NCI-H1417 treated with DMSO at 0.1 percent for 48 hours (cell line): ENCODE measurements around the gene CNTNAP5.

Source experiments
- DNase-seq: peaks from one replicate; lab custom pipeline; 2025; lab: John Stamatoyannopoulos, UW

Gene CNTNAP5

GRCh38 chr2:124692216-124692615 lies 667.1 kb downstream of the CNTNAP5 start:
- DNase-seq = no peak

- no peak for DNase-seq
Measured at GRCh38 chr2:124692707-124693106, 667.6 kb downstream of the CNTNAP5 start.

DNA sequence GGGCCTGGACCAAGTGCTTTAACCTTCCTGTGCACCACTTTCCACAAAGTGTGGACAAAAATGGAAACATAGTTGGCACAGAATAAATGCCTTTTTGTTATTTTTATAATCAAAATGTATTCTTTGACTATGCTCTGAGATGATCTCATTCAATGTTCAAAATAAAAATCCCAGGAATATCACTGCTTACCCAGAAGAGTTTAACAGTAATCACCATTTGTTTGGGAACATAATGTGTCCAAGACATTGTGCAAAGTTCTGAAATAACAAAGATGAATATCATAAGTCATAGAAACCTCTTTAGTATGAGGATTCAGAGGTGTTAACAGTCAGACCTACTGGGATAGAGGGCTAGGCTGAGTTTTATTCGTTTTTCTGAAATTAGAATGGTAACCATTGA lies 668.1 kb downstream of the CNTNAP5 start:
- no peak for DNase-seq

DNA sequence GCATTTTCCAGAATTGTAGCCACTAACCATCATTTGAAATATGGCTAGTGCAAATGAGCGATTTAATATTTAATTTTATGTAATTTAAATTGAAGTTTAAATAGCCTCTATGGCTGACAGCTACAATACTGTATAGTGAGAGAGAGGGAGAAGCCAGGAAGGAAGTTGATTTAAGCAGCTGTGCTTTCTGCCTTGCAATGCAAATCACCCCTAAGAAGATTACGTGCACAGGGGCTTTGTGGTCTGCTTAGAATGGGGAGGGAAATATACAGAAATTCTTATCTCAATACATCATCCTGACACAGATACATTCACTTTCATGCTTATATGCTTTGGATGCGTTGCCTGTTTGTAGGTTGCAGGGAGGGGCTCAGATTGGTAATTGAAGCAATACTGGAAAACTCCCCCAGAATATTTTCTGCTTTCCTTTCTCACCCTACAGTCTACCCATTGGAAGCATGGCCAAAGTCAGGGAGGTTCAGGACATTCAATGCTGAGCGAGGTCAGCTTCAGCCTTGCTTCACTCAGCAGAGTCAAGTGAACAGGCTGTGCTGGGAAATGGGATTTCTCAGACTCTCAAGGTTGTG lies 674.0 kb downstream of the CNTNAP5 start:
- DNase-seq = no peak

GRCh38 chr2:124702777-124703176 lies 677.7 kb downstream of the CNTNAP5 start:
- no peak for DNase-seq

- no peak for DNase-seq
Measured at GRCh38 chr2:124704071-124704925, 679.2 kb downstream of the CNTNAP5 start.

DNA sequence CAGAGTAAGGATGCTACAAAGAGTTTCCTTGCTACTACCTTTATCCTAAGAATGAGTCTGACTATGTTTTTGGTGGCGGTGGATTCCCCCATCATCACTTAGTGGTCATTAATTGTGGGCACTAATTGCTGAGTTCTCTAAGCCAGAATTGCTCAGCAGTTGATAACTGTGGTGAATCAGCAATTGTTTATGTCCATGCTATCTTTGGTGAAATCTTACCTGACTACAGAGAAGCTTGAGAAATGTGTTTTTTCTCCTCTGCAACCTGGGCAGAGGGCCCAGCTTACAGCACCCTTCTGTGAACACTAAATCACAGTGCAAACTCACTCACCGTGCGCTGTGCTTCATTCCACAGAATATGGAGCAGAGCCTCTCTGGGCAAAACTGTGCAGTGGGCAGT lies 683.6 kb downstream of the CNTNAP5 start:
- DNase-seq = no peak

DNA sequence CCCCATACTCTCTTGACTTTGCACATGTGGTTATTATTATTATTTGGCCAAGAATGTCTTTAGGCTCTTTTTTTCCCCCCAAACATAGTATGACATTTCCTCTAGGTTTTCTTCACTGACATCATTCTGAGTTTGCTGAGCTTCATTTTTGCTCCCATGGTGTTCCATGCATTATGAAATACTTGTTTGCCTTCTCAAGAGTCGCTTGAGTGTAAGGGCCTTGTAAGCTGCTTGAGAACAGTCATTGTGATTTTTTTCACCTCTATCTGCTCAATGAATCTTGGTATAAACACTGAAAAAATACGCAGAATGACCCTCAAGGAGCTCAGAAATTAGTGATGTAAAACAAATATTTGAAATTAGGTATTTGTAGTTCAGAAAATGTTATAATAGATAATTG lies 688.9 kb downstream of the CNTNAP5 start:
- no peak for DNase-seq

DNA sequence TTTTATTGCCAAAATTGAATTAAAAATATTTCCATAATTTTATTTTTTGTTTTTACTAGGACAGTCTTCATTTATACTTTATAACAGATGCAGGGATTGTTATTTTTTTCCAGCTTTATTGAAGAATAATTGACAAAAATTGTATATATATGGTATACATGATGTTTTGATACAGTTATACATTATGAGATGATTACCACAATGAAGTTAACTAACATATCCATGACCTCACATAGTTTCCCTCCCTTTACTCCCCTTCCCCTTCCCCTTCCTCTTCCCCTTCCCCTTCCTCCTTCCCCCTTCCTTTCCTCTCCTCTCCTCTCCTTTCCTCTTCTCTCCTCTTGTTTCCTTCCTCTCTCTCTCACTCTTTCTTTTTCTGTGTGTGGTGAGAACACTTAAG lies 700.1 kb downstream of the CNTNAP5 start:
- DNase-seq = no peak

- DNase-seq = no peak
Measured at GRCh38 chr2:124740636-124741035, 715.5 kb downstream of the CNTNAP5 start.

DNA sequence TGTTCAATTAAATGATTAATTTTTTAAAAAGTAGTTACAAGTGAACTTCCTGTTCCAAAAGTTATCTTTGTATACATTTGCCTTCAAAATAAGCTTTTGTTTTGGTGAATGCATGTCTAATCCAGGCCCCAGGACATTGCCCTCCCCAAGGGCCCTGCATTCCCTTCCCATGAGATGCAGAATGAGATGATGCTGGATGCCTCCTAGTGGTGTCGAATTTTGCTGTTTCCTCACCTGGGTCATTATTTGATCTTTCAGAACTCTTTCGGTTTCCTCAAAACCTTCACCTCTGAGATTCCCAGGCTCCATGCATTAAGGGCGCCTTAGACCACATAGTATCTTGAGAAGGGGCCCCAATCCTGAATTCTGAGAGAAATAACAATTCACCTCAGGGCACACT lies 728.8 kb downstream of the CNTNAP5 start:
- DNase-seq = no peak

GRCh38 chr2:124755386-124755785 lies 730.3 kb downstream of the CNTNAP5 start:
- DNase-seq = no peak

GRCh38 chr2:124756048-124756447 lies 731.0 kb downstream of the CNTNAP5 start:
- DNase-seq = no peak

DNA sequence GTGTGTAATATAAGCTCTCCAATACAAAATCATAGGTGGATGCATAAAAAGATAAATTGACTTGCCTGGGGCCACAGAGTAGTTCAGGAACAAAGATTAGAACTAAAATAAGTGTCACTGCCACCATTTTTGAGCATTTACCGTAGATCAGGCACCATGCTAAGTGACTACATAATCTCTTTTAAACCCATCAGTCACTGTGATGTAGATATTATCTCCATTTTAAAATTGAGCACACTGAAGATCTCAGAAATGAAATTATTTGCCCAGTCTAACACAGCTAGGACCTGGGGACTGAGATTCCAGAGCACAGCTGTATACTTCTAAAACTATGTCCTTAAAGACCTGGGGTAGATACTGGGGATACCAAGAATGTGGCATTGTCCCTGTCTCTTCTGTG lies 737.3 kb downstream of the CNTNAP5 start:
- DNase-seq = no peak

GRCh38 chr2:124763611-124764010 lies 738.5 kb downstream of the CNTNAP5 start:
- no peak for DNase-seq

- no peak for DNase-seq
Measured at GRCh38 chr2:124774781-124775180, 749.7 kb downstream of the CNTNAP5 start.

DNA sequence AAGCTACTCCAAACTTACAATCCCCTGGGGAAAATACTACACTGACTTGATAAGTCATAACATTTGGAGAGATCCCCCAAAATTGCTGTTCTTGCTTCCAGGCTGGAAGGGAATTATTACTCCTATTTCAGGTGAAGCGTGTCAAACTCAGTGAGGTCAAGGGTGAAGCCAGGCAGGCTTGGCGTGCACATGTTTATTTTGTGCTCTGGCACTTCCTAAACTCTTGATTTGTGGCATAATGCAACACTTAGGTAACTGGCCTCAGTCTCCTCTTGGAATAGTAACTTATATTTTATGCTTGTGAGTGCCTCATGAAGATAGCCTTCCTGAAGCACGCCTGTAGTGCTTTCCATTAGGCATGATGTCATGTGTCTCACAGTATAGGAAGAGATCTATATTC lies 751.2 kb downstream of the CNTNAP5 start:
- DNase-seq = no peak

GRCh38 chr2:124778076-124778475 lies 753.0 kb downstream of the CNTNAP5 start:
- no peak for DNase-seq

DNA sequence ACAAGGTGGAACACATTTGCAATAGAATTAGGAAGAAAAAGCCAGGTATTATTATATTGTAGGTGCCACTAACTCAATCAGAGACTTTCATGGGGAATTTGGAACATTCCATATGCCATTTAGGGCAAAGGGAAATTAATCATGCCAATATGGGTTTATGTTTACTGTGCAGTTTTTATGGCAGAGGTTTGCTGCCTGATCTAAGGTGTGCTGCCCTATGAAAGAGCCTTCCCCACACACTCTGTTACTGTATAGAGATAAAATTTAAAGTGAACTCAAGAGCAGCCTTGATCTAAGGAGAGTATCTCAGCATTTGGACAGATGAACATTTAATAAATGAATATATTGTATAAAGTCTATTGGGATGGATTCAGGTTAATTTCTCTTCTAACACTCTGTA lies 771.6 kb downstream of the CNTNAP5 start:
- DNase-seq = no peak

GRCh38 chr2:124797049-124797448 lies 772.0 kb downstream of the CNTNAP5 start:
- DNase-seq = no peak

DNA sequence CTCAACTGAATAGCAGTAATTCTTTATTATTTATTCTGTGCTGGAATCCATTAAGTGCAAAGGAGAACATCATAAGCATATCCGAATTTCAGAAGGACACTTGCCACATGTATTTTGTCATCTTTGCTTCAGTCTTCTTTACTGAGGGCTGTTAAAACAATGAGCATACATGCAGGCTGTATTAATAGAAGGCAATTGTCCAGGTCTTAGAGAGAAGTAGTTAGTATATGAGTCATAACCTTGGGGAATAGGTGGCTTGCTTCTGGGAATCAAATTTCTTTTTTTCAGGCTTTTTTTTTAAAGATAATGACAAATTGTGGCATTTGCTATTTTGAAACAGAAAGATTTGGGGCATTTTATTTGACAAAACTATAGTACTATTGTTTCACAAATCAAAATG lies 773.5 kb downstream of the CNTNAP5 start:
- DNase-seq = no peak

- no peak for DNase-seq
Measured at GRCh38 chr2:124804014-124804940, 779.2 kb downstream of the CNTNAP5 start.

DNA sequence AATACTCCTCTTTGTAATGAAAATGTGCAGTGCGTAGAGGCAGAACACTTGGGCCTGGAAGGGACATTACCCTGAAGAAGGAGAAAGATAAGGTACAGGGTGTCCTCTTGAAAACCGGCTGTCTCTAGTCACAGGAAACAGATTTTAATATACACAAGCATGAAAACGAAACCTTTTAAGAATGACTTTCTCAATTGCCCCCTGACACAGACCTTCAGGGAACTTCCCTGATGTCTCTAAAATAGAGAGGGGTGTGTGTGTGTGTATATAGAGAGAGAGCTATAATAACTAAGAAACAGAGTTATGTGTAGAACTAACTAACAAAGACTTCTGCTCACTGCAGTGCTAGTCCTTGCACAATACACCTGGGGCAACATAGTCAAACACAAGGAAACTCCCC lies 780.0 kb downstream of the CNTNAP5 start:
- no peak for DNase-seq
